Type B pancreatic cell (in vitro differentiated cells): ENCODE results near the gene MS4A15. TPM values are rescaled to one million over a fixed set of nuclear protein-coding genes. Genes with fewer than 3 reads are reported as not detected.
A peak's percentile ranks its signal among the peaks of the same experiment; 100 is the strongest.

ENCODE experiments used
- DNase-seq: peaks from one replicate; pipeline ENCODE4 v3.0.0; 2021; ENCODE audit warnings: mixed read lengths; ENCODE audit not compliant: unreplicated experiment; ENCODE audit errors: extremely low spot score
- H3K27ac Mint-ChIP-seq: 2 replicates; pipeline ENCODE4 v1.8.0; 2021; ENCODE audit warnings: mild to moderate bottlenecking, mixed read lengths
- H3K27me3 Mint-ChIP-seq: 2 replicates; pipeline ENCODE4 v1.8.0; 2021; ENCODE audit warnings: mixed read lengths
- H3K36me3 Mint-ChIP-seq: 2 replicates; pipeline ENCODE4 v1.8.0; 2021; ENCODE audit warnings: mixed read lengths
- H3K4me1 Mint-ChIP-seq: one replicate; pipeline ENCODE4 v1.8.0; 2021; ENCODE audit warnings: mixed read lengths; ENCODE audit not compliant: unreplicated experiment
- H3K4me3 Mint-ChIP-seq: 2 replicates; pipeline ENCODE4 v1.8.0; 2021; ENCODE audit warnings: mild to moderate bottlenecking, mixed read lengths
- H3K9me3 Mint-ChIP-seq: 2 replicates; pipeline ENCODE4 v1.8.0; 2021; ENCODE audit warnings: mixed read lengths
- CTCF ChIP-seq: fragments of 200-600 bp; sonication (generic); conservative IDR thresholded peaks from 2 replicates; pipeline ENCODE4 v1.5.0; 2021; ENCODE audit warnings: antibody characterized with exemption, mild to moderate bottlenecking
- total RNA-seq: library from RNA; stranded (reverse); gene quantifications from 2 replicates; pipeline ENCODE4 v1.2.1, GENCODE V29; 2021; ENCODE audit warnings: low replicate concordance

The MS4A15 gene
- total RNA-seq, 1 donor from 2014 or later = 0.27 TPM

- Mint-ChIP-seq H3K4me1 (peaks cover 7% of the 10 kb centered on the region), H3K4me3 (no peak overlapping the region), H3K27me3 (peaks cover 10% of the 10 kb centered on the region), H3K36me3 (no peaks in the 10 kb centered on the region), H3K9me3 (no peaks in the 10 kb centered on the region), H3K27ac (no peak overlapping the region)
- no peak for TF ChIP-seq CTCF
- DNase-seq = no peak
Observed at GRCh38 chr11:60772666-60773065, 16.0 kb downstream of the MS4A15 start.

GRCh38 chr11:60774726-60775125 lies 18.1 kb downstream of the MS4A15 start:
- no peaks in the 10 kb centered on the region for H3K36me3 Mint-ChIP-seq
- H3K27ac Mint-ChIP-seq = no peak overlapping the region
- no peak overlapping the region for H3K4me3 Mint-ChIP-seq
- H3K4me1 Mint-ChIP-seq = peaks cover 7% of the 10 kb centered on the region
- TF ChIP-seq CTCF = no peak
- DNase-seq = no peak
- H3K9me3 Mint-ChIP-seq = no peaks in the 10 kb centered on the region
- peaks cover 7% of the 10 kb centered on the region for H3K27me3 Mint-ChIP-seq

DNA sequence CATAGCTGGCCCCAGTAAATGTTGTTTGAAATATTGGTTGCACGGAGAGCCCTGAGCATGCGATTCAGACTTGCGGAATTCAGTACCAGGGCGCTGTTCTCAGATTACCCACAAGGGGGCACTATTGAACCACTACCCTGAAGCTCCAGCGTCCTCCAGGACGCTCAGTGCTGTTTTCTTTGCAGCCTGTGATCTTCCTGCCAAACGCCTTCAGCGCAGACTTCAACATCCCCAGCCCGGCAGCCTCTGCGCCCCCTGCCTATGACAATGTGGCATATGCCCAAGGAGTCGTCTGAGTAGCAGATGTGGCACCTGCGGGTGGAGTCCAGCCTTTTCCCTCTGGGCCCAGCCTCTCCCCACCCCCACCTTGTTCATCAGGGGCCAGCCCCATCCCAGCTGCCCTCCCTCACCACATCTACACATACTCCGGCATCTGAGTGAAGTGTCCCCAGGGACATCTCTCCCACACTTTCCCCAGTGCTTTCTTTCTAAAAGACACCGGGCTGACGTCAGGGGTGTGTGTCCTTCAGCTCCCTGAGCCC lies 18.8 kb downstream of the MS4A15 start:
- Mint-ChIP-seq H3K27ac (peak overlapping the region; percentile 34), H3K9me3 (no peaks in the 10 kb centered on the region), H3K4me3 (no peak overlapping the region), H3K36me3 (no peaks in the 10 kb centered on the region), H3K4me1 (peaks cover 7% of the 10 kb centered on the region), H3K27me3 (peaks cover 7% of the 10 kb centered on the region)
- DNase-seq = peak; percentile 86
- TF ChIP-seq CTCF = peak; percentile 93

DNA sequence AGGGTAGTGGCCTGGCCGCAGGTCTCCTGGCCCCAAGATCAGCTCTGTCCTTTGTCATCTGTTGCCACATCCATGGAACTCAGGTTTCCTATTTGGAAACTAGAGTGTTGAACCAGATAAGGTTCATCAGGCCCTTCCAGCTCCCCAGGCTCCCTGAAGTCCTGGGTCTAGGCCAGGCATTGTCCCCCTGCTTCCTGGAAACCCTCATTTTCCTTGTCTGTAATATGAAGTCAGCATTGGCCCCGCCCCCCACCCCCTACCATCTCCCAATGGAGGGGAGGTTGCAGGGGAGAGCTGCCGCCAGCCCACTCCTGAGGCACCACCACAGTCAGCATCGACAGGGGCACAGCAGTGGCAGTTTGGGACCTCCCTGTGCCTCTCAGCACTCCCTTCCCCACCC lies 19.5 kb downstream of the MS4A15 start:
- Mint-ChIP-seq H3K27me3 (peaks cover 7% of the 10 kb centered on the region), H3K4me1 (peaks cover 7% of the 10 kb centered on the region), H3K4me3 (no peak overlapping the region), H3K36me3 (no peaks in the 10 kb centered on the region), H3K9me3 (no peaks in the 10 kb centered on the region), H3K27ac (no peak overlapping the region)
- DNase-seq = no peak
- no peak for TF ChIP-seq CTCF

DNA sequence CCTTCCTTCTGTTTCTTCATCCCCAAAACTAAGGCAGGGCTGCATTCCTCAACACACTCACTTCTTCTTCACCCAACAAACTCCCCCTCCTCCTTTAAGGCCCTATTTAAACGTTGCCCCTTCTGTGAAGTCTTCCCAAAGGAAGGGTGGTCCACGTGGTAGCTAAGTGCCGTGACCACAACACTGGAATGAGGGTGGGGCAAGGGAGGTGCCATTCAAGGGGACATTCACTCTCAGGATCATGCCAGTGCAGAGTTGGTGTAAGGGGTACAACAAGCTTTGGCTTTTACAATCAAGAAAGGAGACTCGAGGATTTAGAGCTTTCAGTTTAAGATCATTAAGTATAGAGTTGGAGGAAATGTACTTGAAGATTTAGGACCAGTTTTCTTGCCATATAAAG lies 20.4 kb downstream of the MS4A15 start:
- no peak overlapping the region for H3K27ac Mint-ChIP-seq
- no peaks in the 10 kb centered on the region for H3K9me3 Mint-ChIP-seq
- peaks cover 7% of the 10 kb centered on the region for H3K4me1 Mint-ChIP-seq
- DNase-seq = no peak
- peaks cover 3% of the 10 kb centered on the region for H3K27me3 Mint-ChIP-seq
- no peaks in the 10 kb centered on the region for H3K36me3 Mint-ChIP-seq
- no peak overlapping the region for H3K4me3 Mint-ChIP-seq
- no peak for TF ChIP-seq CTCF

GRCh38 chr11:60777572-60777971 lies 20.9 kb downstream of the MS4A15 start:
- H3K4me1 Mint-ChIP-seq = peaks cover 7% of the 10 kb centered on the region

More at GRCh38 chr11:60777572-60777971, 20.9 kb downstream of the MS4A15 start:
- no peak for TF ChIP-seq CTCF
- Mint-ChIP-seq H3K4me3 (no peak overlapping the region), H3K27ac (no peak overlapping the region), H3K36me3 (no peaks in the 10 kb centered on the region), H3K9me3 (no peaks in the 10 kb centered on the region), H3K27me3 (peaks cover 3% of the 10 kb centered on the region)
- no peak for DNase-seq
